OCI-LY7 (cell line): ENCODE measurements around the gene CTNNA2.

Source experiments
- CTCF ChIP-seq: fragments of 200-600 bp; sonication (generic); conservative IDR thresholded peaks from 2 replicates; pipeline ENCODE4 v1.5.1; 2014; ENCODE audit warnings: mild to moderate bottlenecking, antibody characterized with exemption, low read length, moderate library complexity, mixed read lengths
- EZH2phosphoT487 ChIP-seq: fragments of 200-600 bp; sonication (generic); IDR thresholded peaks from 2 replicates; pipeline ENCODE4 v1.6.1; 2018; ENCODE audit warnings: low read depth, borderline replicate concordance, mild to moderate bottlenecking, mixed run types, antibody characterized with exemption, low read length, moderate library complexity, mixed read lengths

GRCh38 chr2:80429251-80429650 is 916.4 kb downstream of the CTNNA2 start:
- no peak for TF ChIP-seq CTCF
- no peak for TF ChIP-seq EZH2phosphoT487
